GM12801 (cell line): Measurements from ENCODE around the gene VASH2.

Experiments
- TF ChIP-seq, protein P1 (sequence below): IDR thresholded peaks from one replicate; pipeline ENCODE4 v1.5.1; 2011; ENCODE audit warnings: control low read depth; ENCODE audit not compliant: insufficient read length; ENCODE audit errors: extremely low read depth

Gene VASH2

DNA sequence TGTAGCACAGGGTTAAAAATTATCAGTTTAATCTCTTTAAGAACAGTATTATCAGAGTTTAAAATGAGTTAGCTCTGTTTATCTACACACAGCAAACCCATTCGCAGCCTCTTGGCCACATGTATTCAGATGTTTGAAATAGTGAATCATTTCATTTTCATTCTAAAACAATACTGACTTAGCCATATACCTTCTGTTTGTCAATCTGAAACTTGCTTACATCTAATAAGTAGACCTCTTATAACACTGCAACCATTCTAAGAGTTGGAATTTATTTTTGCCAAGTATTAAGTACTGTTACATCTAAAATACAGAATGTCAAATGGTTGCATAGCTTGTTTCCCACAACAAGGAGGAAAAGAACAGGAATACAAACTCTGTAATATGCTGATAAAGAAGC lies 39.9 kb downstream of the VASH2 start:
- TF ChIP-seq, protein P1, sequence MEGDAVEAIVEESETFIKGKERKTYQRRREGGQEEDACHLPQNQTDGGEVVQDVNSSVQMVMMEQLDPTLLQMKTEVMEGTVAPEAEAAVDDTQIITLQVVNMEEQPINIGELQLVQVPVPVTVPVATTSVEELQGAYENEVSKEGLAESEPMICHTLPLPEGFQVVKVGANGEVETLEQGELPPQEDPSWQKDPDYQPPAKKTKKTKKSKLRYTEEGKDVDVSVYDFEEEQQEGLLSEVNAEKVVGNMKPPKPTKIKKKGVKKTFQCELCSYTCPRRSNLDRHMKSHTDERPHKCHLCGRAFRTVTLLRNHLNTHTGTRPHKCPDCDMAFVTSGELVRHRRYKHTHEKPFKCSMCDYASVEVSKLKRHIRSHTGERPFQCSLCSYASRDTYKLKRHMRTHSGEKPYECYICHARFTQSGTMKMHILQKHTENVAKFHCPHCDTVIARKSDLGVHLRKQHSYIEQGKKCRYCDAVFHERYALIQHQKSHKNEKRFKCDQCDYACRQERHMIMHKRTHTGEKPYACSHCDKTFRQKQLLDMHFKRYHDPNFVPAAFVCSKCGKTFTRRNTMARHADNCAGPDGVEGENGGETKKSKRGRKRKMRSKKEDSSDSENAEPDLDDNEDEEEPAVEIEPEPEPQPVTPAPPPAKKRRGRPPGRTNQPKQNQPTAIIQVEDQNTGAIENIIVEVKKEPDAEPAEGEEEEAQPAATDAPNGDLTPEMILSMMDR = no peak

DNA sequence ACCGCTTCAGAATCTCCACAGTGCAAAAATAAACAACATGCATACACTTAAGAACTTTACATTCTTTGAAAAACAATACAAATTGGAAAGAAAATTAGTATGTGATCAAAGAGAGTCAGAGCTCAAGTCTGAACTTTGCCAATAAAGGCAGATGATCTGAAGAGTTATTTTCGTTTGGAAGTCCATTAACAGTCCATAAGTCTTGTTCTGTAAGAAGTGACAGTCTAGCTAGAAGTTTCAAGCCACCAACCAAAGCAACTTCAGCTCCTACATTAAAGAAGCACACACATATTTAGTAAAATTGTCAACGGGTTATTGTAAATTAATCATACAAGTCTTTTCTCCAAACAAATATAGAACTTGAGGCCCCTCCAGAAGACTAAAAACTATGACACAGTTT lies 44.6 kb downstream of the VASH2 start:
- TF ChIP-seq, protein P1 = no peak

DNA sequence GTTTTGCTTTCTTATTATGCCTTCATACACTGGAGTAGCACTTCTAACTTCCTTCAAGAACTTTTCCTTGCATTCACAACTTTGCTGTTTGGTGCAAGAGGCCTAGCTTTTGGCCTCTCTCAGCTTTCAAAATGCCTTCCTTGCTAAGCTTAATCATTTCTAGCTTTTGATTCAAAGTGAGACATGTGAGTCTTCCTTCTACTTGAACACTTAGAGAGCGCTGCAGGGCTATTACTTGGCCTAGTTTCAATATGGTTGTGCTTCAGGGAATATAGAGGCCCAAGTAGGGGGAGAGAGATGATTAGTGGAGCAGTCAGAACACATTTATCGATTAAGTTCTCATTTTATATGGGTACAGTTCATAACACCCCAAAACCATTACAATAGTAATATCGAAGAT lies 52.9 kb downstream of the VASH2 start:
- TF ChIP-seq, protein P1 = no peak

DNA sequence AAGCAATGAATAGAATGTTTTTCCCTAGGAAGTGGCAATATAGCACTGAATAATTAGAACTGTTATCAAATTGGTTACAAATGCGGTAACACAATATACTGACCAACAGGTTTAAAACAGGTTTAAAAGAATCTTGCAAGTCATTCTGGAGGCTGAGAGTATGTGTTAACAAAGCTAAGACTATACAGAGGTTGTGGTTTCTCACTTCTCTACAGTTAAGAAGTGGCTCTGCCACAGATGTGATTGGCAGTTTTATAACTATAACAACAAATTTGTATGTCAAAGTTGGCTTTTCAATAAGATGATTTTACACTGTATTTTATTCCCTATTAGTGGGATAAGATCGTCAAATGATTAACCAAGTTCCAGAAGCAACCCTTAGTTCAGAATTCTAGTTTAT lies 58.2 kb downstream of the VASH2 start:
- TF ChIP-seq, protein P1 = no peak

DNA sequence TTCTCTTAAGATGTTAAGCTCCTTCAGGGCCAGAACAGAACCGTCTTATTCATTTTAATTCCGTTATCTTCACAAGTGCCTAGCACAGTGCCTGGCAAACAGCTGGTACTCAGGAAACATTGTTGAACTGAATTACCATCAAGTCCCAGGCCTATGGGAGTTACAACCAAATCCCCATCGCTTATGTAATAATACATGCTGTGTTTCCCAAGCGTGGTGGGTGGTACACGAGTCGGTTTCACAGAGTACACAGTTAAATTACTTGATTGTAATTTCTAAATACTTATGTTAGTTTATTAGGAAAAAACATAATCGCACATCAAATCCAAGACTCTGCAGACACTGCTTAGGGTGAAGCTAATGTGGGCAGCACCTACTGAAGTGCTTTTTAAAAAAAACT lies 64.3 kb downstream of the VASH2 start:
- TF ChIP-seq, protein P1 = no peak

DNA sequence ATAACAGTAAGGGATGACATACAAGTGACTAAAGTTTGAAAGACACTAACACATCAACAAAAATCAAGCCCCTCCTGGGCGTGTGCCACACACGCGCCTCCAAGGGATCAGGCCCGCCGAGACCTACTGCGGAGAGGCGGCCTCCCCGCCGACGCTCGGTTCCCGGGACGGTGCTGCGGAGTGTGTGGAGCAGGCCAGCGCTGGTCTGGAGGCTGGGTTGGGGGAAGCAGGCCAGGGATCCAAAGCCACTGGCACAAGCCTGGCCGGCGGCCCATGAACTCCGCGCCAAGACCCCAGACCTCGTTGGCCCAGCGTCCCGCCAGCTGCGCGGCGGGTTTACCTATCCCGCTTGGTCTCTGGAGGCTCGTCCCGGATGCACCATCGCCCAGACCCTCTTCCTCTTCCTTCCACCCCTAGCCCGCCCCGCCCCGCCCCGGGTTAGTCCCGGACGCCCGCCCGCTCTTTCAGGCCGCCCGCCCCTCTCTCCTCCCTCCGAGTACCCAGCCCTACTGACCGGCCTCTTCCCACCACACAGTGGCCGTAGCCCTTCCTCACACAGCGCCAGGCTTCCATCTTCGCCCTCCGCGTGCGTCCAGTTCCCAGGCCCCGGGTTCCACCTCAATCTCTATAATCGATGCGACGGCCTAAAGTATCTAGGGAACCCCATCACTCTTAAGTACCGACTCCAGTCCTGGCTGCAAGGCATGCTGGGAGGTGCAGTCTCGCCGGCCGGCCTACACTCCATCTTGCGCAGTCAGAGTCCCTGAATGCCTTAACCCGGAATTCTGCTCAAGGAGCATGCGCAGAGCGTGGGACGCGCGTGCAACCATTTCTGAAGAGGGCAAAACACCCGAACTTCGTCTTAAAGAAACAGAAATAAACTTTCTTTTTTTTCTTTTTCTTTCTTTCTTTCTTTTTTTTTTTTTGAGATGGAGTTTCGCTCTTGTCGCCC lies 65.0 kb downstream of the VASH2 start, which contains the start of gene ANGEL2:
Gene ANGEL2, minus strand, starts transcription at position 769 of the 952 bp plus-strand sequence. Its CDS starts 196 bp downstream, at position 573.
- TF ChIP-seq, protein P1 = no peak

DNA sequence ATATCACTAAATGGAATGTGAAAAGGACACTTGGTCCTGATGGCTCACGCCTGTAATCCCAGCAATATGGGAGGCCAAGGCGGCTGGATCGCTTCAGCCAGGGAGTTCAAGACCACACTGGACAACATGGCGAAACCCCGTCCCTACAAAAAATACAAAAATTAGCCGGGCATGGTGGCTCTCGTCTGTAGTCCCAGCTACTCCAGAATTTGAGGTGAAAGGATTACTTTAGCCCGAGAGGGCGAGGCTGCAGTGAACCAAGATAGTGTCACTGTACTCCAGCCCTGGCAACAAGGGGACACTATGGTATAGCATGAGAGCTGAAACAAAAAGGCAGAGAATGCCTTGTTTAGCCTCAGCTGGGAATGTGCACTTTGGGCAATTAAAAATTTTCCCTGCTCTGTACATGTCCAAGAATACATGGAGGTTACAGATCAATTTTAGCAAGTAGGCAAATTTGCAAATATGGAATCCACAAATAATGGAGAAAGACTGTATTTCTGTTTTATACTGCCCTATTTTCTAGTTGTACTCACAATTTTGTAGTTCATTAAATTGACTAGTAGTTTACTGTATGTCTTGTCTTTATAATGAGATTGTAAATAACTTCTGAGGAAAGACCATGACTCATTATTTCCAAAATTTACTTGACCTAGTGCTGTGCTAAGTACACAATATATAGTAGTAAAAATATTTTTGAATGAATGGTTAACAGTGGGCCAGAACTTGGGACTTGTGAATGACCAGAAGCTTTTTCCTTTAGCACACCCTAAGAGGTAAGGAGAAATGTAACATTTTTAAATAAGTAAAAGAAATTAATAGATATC lies 67.3 kb downstream of the VASH2 start:
- TF ChIP-seq, protein P1 = no peak
